H1 (cell line): ENCODE data around the gene ZBTB7A.

ENCODE experiments used
- ATF2 ChIP-seq: IDR thresholded peaks from 2 replicates; pipeline ENCODE4 v1.6.1; 2012; ENCODE audit warnings: low read length, inconsistent platforms
- CTCF ChIP-seq, 3 experiments: IDR thresholded peaks; 1 replicate in 2 of 3; 2 replicates in 1 of 3; pipeline versions ENCODE4 v1.5.1 to v1.6.1; 2011; ENCODE audit warnings: low read length in 3 of 3, mild to moderate bottlenecking in 3 of 3, inconsistent platforms in 2 of 3, low read depth in 1 of 3, moderate library complexity in 1 of 3; ENCODE audit not compliant: insufficient read depth in 1 of 3; ENCODE audit errors: control extremely low read depth in 1 of 3
- POLR2A ChIP-seq, 2 experiments: IDR thresholded peaks; 1 replicate in 1 of 2; 2 replicates in 1 of 2; pipeline ENCODE4 v1.6.1; 2011; ENCODE audit warnings: low read depth in 2 of 2, low read length in 2 of 2, mild to moderate bottlenecking in 2 of 2; ENCODE audit errors: control extremely low read depth in 1 of 2
- RAD21 ChIP-seq, 2 experiments: IDR thresholded peaks in 1 of 2; conservative IDR thresholded peaks in 1 of 2; 2 replicates each; pipeline ENCODE4 v1.6.1; 2011; ENCODE audit warnings: low read depth in 2 of 2, low read length in 2 of 2, improper control_type of control experiment in 1 of 2, inconsistent platforms in 1 of 2, mild to moderate bottlenecking in 1 of 2, moderate library complexity in 1 of 2
- RNF2 ChIP-seq: fragments of 200-900, 300-1000 bp; sonication (generic); IDR thresholded peaks from 2 replicates; pipeline ENCODE4 v1.7.1; 2016; ENCODE audit warnings: borderline replicate concordance, low read depth, mild to moderate bottlenecking, antibody characterized with exemption, low read length; ENCODE audit not compliant: poor library complexity, severe bottlenecking; ENCODE audit errors: missing control alignments
- SIRT6 ChIP-seq: IDR thresholded peaks from one replicate; pipeline ENCODE4 v1.7.1; 2012; ENCODE audit warnings: low read length, inconsistent platforms
- TAF7 ChIP-seq: optimal IDR thresholded peaks from 2 replicates; pipeline ENCODE3; 2011; ENCODE audit warnings: low read depth, mild to moderate bottlenecking, inconsistent platforms, low read length, moderate library complexity, borderline replicate concordance
- TEAD4 ChIP-seq: IDR thresholded peaks from 2 replicates; pipeline ENCODE4 v1.6.1; 2012; ENCODE audit warnings: low read depth, low read length, inconsistent platforms, mixed read lengths
- YY1 ChIP-seq: IDR thresholded peaks from 2 replicates; pipeline ENCODE4 v1.6.1; 2011; ENCODE audit warnings: low read depth, mild to moderate bottlenecking, low read length
- TF ChIP-seq, protein P1 (sequence below): IDR thresholded peaks from 2 replicates; pipeline ENCODE4 v1.6.1; 2011; ENCODE audit warnings: low read length, improper control_type of control experiment

- no peak for TF ChIP-seq TAF7
- no peak for TF ChIP-seq RNF2
- no peak for TF ChIP-seq CTCF (IDR thresholded peaks at IDR 0.05; ENCODE audit: control extremely low read depth in 1 of 3, insufficient read depth in 1 of 3, low read depth in 1 of 3, low read length in 3 of 3)
- no peak for TF ChIP-seq TEAD4
- TF ChIP-seq, protein P1, sequence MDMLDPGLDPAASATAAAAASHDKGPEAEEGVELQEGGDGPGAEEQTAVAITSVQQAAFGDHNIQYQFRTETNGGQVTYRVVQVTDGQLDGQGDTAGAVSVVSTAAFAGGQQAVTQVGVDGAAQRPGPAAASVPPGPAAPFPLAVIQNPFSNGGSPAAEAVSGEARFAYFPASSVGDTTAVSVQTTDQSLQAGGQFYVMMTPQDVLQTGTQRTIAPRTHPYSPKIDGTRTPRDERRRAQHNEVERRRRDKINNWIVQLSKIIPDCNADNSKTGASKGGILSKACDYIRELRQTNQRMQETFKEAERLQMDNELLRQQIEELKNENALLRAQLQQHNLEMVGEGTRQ: no peak
- TF ChIP-seq RAD21 (IDR thresholded peaks at IDR 0.05 in 1 of 2, conservative IDR thresholded peaks at IDR 0.05 in 1 of 2; ENCODE audit: low read depth in 2 of 2, low read length in 2 of 2): no peak
- no peak for TF ChIP-seq POLR2A (IDR thresholded peaks at IDR 0.05; ENCODE audit: control extremely low read depth in 1 of 2, low read depth in 2 of 2, low read length in 2 of 2)
- TF ChIP-seq SIRT6: no peak
- TF ChIP-seq YY1: no peak
- TF ChIP-seq ATF2: no peak
These were observed 47.5 kb upstream of the ZBTB7A start for GRCh38 chr19:4114181-4114580.
